ACC112 (cell line): ENCODE data around the gene MAN2B2.
"Not testable (repeated sequence)": the region's sequence is repeated elsewhere in the genome, so short reads cannot be mapped to it uniquely, and the experiment has no call there.

Source experiments
- H2AFZ ChIP-seq: fragments of 200-600 bp; sonication (generic); one replicate; pipeline ENCODE4 v1.6.0; 2017; ENCODE audit warnings: antibody characterized with exemption, low read length; ENCODE audit not compliant: unreplicated experiment
- H3K27ac ChIP-seq: fragments of 200-600 bp; sonication (generic); 2 replicates; pipeline ENCODE4 v1.5.1; 2014; ENCODE audit warnings: low read depth, mild to moderate bottlenecking, antibody characterized with exemption, low read length, moderate library complexity
- H3K27me3 ChIP-seq: fragments of 200-600 bp; sonication (generic); 2 replicates; pipeline ENCODE4 v1.6.1; 2014; ENCODE audit warnings: mild to moderate bottlenecking, antibody characterized with exemption, low read length, moderate library complexity, mixed read lengths; ENCODE audit not compliant: insufficient read depth
- H3K36me3 ChIP-seq: fragments of 200-600 bp; sonication (generic); 2 replicates; pipeline ENCODE4 v1.6.1; 2016; ENCODE audit warnings: mild to moderate bottlenecking, antibody characterized with exemption, low read length, moderate library complexity, mixed read lengths; ENCODE audit not compliant: insufficient read depth
- H3K4me1 ChIP-seq: fragments of 200-600 bp; sonication (generic); one replicate; pipeline ENCODE4 v1.6.1; 2016; ENCODE audit warnings: low read length, mixed read lengths; ENCODE audit not compliant: insufficient read depth, unreplicated experiment, control insufficient read depth
- H3K4me3 ChIP-seq: fragments of 200-600 bp; sonication (generic); 2 replicates; pipeline ENCODE4 v1.5.1; 2014; ENCODE audit warnings: mild to moderate bottlenecking, low read depth, low read length
- H3K79me2 ChIP-seq: fragments of 200-600 bp; sonication (generic); one replicate; pipeline ENCODE4 v1.6.0; 2016; ENCODE audit warnings: low read length; ENCODE audit not compliant: control insufficient read depth, unreplicated experiment, insufficient read depth

The MAN2B2 gene

GRCh38 chr4:6658597-6659075 lies 83.6 kb downstream of the MAN2B2 start:
- Histone ChIP-seq H3K4me3 (peak overlapping the region; percentile 70), H3K36me3 (no peaks in the 10 kb centered on the region), H2AFZ (peak overlapping the region; percentile 51), H3K27me3 (peaks cover 3% of the 10 kb centered on the region; the same call in 1 of the 2 replicates), H3K27ac (no peak overlapping the region), H3K79me2 (no peaks in the 10 kb centered on the region), H3K4me1 (peaks cover 7% of the 10 kb centered on the region)

GRCh38 chr4:6659897-6660296 lies 84.9 kb downstream of the MAN2B2 start:
- Histone ChIP-seq H3K27me3 (peaks cover 10% of the 10 kb centered on the region; the same call in 1 of the 2 replicates), H3K4me1 (peaks cover 7% of the 10 kb centered on the region), H3K27ac (no peak overlapping the region), H3K36me3 (no peaks in the 10 kb centered on the region), H3K79me2 (no peaks in the 10 kb centered on the region), H2AFZ (no peak overlapping the region), H3K4me3 (no peak overlapping the region; the same call in 1 of the 2 replicates)

GRCh38 chr4:6660430-6660829 lies 85.4 kb downstream of the MAN2B2 start:
- H3K4me1 ChIP-seq: peaks cover 7% of the 10 kb centered on the region
- no peaks in the 10 kb centered on the region for H3K79me2 ChIP-seq
- H2AFZ ChIP-seq: no peak overlapping the region
- no peak overlapping the region for H3K4me3 ChIP-seq
- H3K27ac ChIP-seq: no peak overlapping the region
- H3K27me3 ChIP-seq: peaks cover 11% of the 10 kb centered on the region; the same call in 1 of the 2 replicates
- H3K36me3 ChIP-seq: no peaks in the 10 kb centered on the region

GRCh38 chr4:6662591-6662990 lies 87.6 kb downstream of the MAN2B2 start:
- no peak overlapping the region for H3K27ac ChIP-seq
- no peak overlapping the region for H2AFZ ChIP-seq
- peaks cover 7% of the 10 kb centered on the region for H3K4me1 ChIP-seq
- H3K79me2 ChIP-seq: no peaks in the 10 kb centered on the region
- no peaks in the 10 kb centered on the region for H3K36me3 ChIP-seq
- no peak overlapping the region for H3K4me3 ChIP-seq
- peaks cover 11% of the 10 kb centered on the region; the same call in 1 of the 2 replicates for H3K27me3 ChIP-seq

- H3K4me3 ChIP-seq: 0 out of 2 replicates have a peak overlapping the region, but pooled peaks have one; percentile 39
- no peak overlapping the region for H2AFZ ChIP-seq
- H3K79me2 ChIP-seq: no peaks in the 10 kb centered on the region
- H3K4me1 ChIP-seq: peaks cover 7% of the 10 kb centered on the region
- H3K36me3 ChIP-seq: no peaks in the 10 kb centered on the region
- H3K27me3 ChIP-seq: peaks cover 11% of the 10 kb centered on the region; the same call in 1 of the 2 replicates
- H3K27ac ChIP-seq: no peak overlapping the region
Observed at GRCh38 chr4:6663596-6664393, 88.8 kb downstream of the MAN2B2 start.

GRCh38 chr4:6665320-6665654 lies 90.3 kb downstream of the MAN2B2 start:
- Histone ChIP-seq H3K36me3 (no peaks in the 10 kb centered on the region), H3K4me1 (no peaks in the 10 kb centered on the region), H3K27me3 (peaks cover 11% of the 10 kb centered on the region; the same call in 1 of the 2 replicates), H3K27ac (no peak overlapping the region), H3K79me2 (no peaks in the 10 kb centered on the region), H2AFZ (no peak overlapping the region), H3K4me3 (no peak overlapping the region)

- no peak overlapping the region for H2AFZ ChIP-seq
- no peaks in the 10 kb centered on the region for H3K79me2 ChIP-seq
- H3K36me3 ChIP-seq: no peaks in the 10 kb centered on the region
- no peak overlapping the region for H3K4me3 ChIP-seq
- H3K27ac ChIP-seq: no peak overlapping the region
- no peaks in the 10 kb centered on the region for H3K4me1 ChIP-seq
- H3K27me3 ChIP-seq: peaks cover 11% of the 10 kb centered on the region; the same call in 1 of the 2 replicates
Observed at GRCh38 chr4:6668391-6668790, 93.4 kb downstream of the MAN2B2 start.

GRCh38 chr4:6671648-6672047 lies 96.7 kb downstream of the MAN2B2 start:
- Histone ChIP-seq H3K4me1 (peaks cover 18% of the 10 kb centered on the region), H3K27ac (no peak overlapping the region), H3K36me3 (peaks cover 6% of the 10 kb centered on the region; the same call in 1 of the 2 replicates), H3K27me3 (no peaks in the 10 kb centered on the region), H2AFZ (no peak overlapping the region), H3K79me2 (peaks cover 23% of the 10 kb centered on the region), H3K4me3 (no peak overlapping the region)

GRCh38 chr4:6672131-6672530 lies 97.1 kb downstream of the MAN2B2 start:
- H3K36me3 ChIP-seq: peaks cover 6% of the 10 kb centered on the region; the same call in 1 of the 2 replicates
- H3K4me3 ChIP-seq: no peak overlapping the region
- H3K4me1 ChIP-seq: peaks cover 23% of the 10 kb centered on the region
- H3K27ac ChIP-seq: no peak overlapping the region
- no peak overlapping the region for H2AFZ ChIP-seq
- peaks cover 27% of the 10 kb centered on the region for H3K79me2 ChIP-seq
- H3K27me3 ChIP-seq: no peaks in the 10 kb centered on the region

- H3K27ac ChIP-seq, H2AFZ ChIP-seq, H3K27me3 ChIP-seq, H3K36me3 ChIP-seq: not testable (repeated sequence)
- Histone ChIP-seq H3K79me2 (peaks cover 30% of the 10 kb centered on the region), H3K4me1 (peaks cover 26% of the 10 kb centered on the region), H3K4me3 (peak overlapping the region; percentile 94)
Observed at GRCh38 chr4:6672541-6673190, 97.7 kb downstream of the MAN2B2 start.
